NT2/D1 (cell line): ENCODE results near the gene ACTL10.

ENCODE experiments used
- SUZ12 ChIP-seq: IDR thresholded peaks from 2 replicates; pipeline ENCODE4 v1.6.1; 2011; ENCODE audit not compliant: insufficient read length, insufficient read depth; ENCODE audit errors: extremely low read depth
- YY1 ChIP-seq: IDR thresholded peaks from 2 replicates; pipeline ENCODE4 v1.6.1; 2011; ENCODE audit not compliant: insufficient read length, insufficient read depth
- ZNF274 ChIP-seq: IDR thresholded peaks from 2 replicates; pipeline ENCODE4 v1.6.1; 2011; ENCODE audit warnings: mild to moderate bottlenecking, low read depth, low read length

DNA sequence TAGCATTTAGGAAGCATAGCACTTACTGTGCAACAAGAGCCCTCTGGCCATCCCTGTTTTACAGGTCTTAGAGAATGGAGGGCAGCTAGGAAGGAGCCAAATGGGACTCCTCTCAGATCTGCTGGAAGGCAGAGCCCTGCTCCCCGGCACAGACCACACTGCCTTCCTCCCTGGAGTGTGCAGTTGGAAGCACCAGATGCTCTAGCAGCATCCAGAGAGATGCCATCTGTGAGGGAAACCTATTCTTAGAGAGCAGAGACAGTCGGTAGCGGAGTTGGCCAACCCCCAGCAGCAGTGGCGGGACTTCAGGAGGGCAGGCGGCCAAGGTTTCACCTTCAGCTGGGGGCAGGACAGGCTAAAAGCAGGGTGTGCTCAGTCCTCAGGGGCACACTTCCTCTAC lies 36.1 kb downstream of the ACTL10 start:
- TF ChIP-seq YY1 = no peak
- TF ChIP-seq SUZ12 = no peak
- no peak for TF ChIP-seq ZNF274
